ENCODE results near the gene TBC1D13.
"Not testable (repeated sequence)": the region's sequence is repeated elsewhere in the genome, so short reads cannot be mapped to it uniquely, and the experiment has no call there.

TBC1D13 gene

GRCh38 chr9:128771094-128771721 lies 15.8 kb upstream of the TBC1D13 start:
- H3K27me3 Mint-ChIP-seq, result no peaks in the 10 kb centered on the region
- H3K4me3 Mint-ChIP-seq, result peak overlapping the region; percentile 96
- peaks cover 4% of the 10 kb centered on the region for H3K9me3 Mint-ChIP-seq
- ATAC-seq (ENCODE audit: low read depth) (peak; percentile 12), DNase-seq (ENCODE audit: low spot score in 2 of 2) (peak in 1 of 2 donors; percentile 16)
- peak overlapping the region; percentile 97 for H3K27ac Mint-ChIP-seq
- peaks cover 30% of the 10 kb centered on the region for H3K4me1 Mint-ChIP-seq
- peaks cover 13% of the 10 kb centered on the region for H3K36me3 Mint-ChIP-seq

- peaks cover 30% of the 10 kb centered on the region for H3K4me1 Mint-ChIP-seq
- H3K36me3 Mint-ChIP-seq, result peaks cover 13% of the 10 kb centered on the region
- DNase-seq (ENCODE audit: low spot score in 2 of 2) (peak; percentile 92 to 98), ATAC-seq (ENCODE audit: low read depth) (peak; percentile 92)
- peak within 1 kb of the TSS; percentile 96 for H3K4me3 Mint-ChIP-seq
- peaks cover 4% of the 10 kb centered on the region for H3K9me3 Mint-ChIP-seq
- H3K27me3 Mint-ChIP-seq, result no peaks in the 10 kb centered on the region
- peak within 1 kb of the TSS; percentile 97 for H3K27ac Mint-ChIP-seq
Observed at GRCh38 chr9:128771745-128772519, 15.1 kb upstream of the TBC1D13 start, which contains the start of gene ZER1. Gene ZER1 (minus strand): TSS chr9:128771927. CDS start chr9:128755565, 16,362 bp downstream.

DNA sequence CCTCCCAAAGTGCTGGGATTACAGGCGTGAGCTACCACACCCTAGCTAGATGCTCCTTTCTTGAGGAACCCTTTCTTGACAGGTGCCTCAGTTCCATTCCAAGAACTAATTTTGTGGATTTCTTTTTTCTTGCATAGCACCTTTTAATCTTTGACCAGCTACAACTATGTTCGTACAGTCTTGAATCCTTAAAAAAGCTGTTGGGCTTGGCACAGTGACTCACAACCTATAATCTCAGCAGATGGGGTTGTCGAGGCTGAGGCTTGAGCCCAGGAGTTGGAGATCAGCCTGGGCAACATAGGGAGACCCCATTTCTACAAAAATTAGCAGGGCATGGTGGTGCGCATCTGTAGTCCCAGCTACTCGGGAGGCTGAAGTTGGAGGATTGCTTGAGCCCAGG lies 14.0 kb upstream of the TBC1D13 start:
- Mint-ChIP-seq H3K9me3 (peaks cover 4% of the 10 kb centered on the region), H3K4me1 (peaks cover 24% of the 10 kb centered on the region), H3K4me3 (peak overlapping the region; percentile 51), H3K27ac (no peak overlapping the region), H3K27me3 (no peaks in the 10 kb centered on the region), H3K36me3 (peaks cover 9% of the 10 kb centered on the region)
- no peak for ATAC-seq (ENCODE audit: low read depth)
- DNase-seq (ENCODE audit: low spot score in 2 of 2), result no peak

- Mint-ChIP-seq H3K4me1 (peaks cover 16% of the 10 kb centered on the region), H3K27ac (no peak overlapping the region)
Observed at GRCh38 chr9:128774804-128775203, 12.2 kb upstream of the TBC1D13 start.

DNA sequence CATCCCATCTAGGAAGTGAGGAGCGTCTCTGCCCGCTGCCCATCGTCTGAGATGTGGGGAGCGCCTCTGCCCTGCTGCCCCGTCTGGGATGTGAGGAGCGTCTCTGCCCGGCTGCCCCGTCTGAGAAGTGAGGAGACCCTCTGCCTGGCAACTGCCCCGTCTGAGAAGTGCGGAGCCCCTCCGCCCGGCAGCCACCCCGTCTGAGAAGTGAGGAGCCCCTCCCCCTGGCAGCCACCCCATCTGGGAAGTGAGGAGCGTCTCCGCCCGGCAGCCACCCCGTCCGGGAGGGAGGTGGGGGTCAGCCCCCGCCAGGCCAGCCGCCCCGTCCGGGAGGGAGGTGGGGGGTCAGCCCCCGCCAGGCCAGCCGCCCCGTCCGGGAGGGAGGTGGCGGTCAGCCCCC lies 7.0 kb upstream of the TBC1D13 start:
- not testable (repeated sequence) for H3K27ac Mint-ChIP-seq, H3K4me1 Mint-ChIP-seq

More at GRCh38 chr9:128774804-128775203, 12.2 kb upstream of the TBC1D13 start:
- no peaks in the 10 kb centered on the region for H3K27me3 Mint-ChIP-seq
- peaks cover 4% of the 10 kb centered on the region for H3K9me3 Mint-ChIP-seq
- no peak for DNase-seq (ENCODE audit: low spot score in 2 of 2)
- H3K36me3 Mint-ChIP-seq, result peaks cover 9% of the 10 kb centered on the region
- H3K4me3 Mint-ChIP-seq, result no peak overlapping the region
- ATAC-seq (ENCODE audit: low read depth), result no peak

GRCh38 chr9:128781187-128782070 lies 5.6 kb upstream of the TBC1D13 start:
- ATAC-seq (ENCODE audit: low read depth) (peak; percentile 29), DNase-seq (ENCODE audit: low spot score in 2 of 2) (no peak)
- no peak overlapping the region for H3K27ac Mint-ChIP-seq
- no peaks in the 10 kb centered on the region for H3K27me3 Mint-ChIP-seq
- peaks cover 7% of the 10 kb centered on the region for H3K4me1 Mint-ChIP-seq
- H3K36me3 Mint-ChIP-seq, result no peaks in the 10 kb centered on the region
- H3K9me3 Mint-ChIP-seq, result peaks cover 2% of the 10 kb centered on the region
- H3K4me3 Mint-ChIP-seq, result no peak overlapping the region

More for the DNA sequence above, 7.0 kb upstream of the TBC1D13 start:
- not testable (repeated sequence) for H3K36me3 Mint-ChIP-seq; ATAC-seq (ENCODE audit: low read depth); H3K9me3 Mint-ChIP-seq; H3K27me3 Mint-ChIP-seq; H3K4me3 Mint-ChIP-seq; DNase-seq (ENCODE audit: low spot score in 2 of 2)

DNA sequence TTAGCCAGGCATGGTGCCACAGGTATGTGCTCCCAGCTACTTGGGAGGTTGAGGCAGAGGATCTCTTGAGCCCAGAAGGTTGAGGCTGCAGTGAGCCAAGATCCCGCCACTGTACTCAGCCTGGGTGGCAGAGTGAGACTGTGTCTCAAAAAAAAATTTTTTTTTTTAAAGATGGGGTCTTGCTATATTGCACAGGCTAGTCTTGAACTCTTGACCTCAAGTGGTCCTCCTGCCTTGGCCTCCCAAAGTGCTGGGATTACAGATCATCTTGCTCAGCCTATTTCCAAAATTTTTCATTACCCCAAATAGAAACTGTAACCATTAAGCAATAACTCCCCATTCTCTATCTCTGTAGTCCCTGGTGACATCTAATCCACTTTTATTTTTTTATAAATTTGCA lies 4.4 kb upstream of the TBC1D13 start:
- DNase-seq (ENCODE audit: low spot score in 2 of 2), result no peak
- H3K4me3 Mint-ChIP-seq, result no peak overlapping the region
- H3K27ac Mint-ChIP-seq, result no peak overlapping the region
- H3K36me3 Mint-ChIP-seq, result no peaks in the 10 kb centered on the region
- peaks cover 10% of the 10 kb centered on the region for H3K4me1 Mint-ChIP-seq
- no peak for ATAC-seq (ENCODE audit: low read depth)
- H3K27me3 Mint-ChIP-seq, result no peaks in the 10 kb centered on the region
- H3K9me3 Mint-ChIP-seq, result peaks cover 2% of the 10 kb centered on the region

- no peak overlapping the region for H3K27ac Mint-ChIP-seq
- H3K9me3 Mint-ChIP-seq, result peaks cover 2% of the 10 kb centered on the region
Observed at GRCh38 chr9:128785427-128785826, 1.6 kb upstream of the TBC1D13 start.

GRCh38 chr9:128787659-128788058 lies 606 bp downstream of the TBC1D13 start:
- Mint-ChIP-seq H3K4me3 (peak overlapping the region; percentile 100), H3K27me3 (no peaks in the 10 kb centered on the region), H3K36me3 (peaks cover 8% of the 10 kb centered on the region), H3K27ac (peak overlapping the region; percentile 96), H3K9me3 (no peaks in the 10 kb centered on the region), H3K4me1 (peaks cover 12% of the 10 kb centered on the region)
- DNase-seq (ENCODE audit: low spot score in 2 of 2), result no peak
- ATAC-seq (ENCODE audit: low read depth), result no peak

More at GRCh38 chr9:128785427-128785826, 1.6 kb upstream of the TBC1D13 start:
- no peak for DNase-seq (ENCODE audit: low spot score in 2 of 2)
- Mint-ChIP-seq H3K4me3 (no peak overlapping the region), H3K27me3 (no peaks in the 10 kb centered on the region), H3K36me3 (no peaks in the 10 kb centered on the region), H3K4me1 (peaks cover 15% of the 10 kb centered on the region)
- ATAC-seq (ENCODE audit: low read depth), result no peak

- Mint-ChIP-seq H3K9me3 (no peaks in the 10 kb centered on the region), H3K27ac (peak overlapping the region; percentile 96), H3K4me3 (peak overlapping the region; percentile 100), H3K27me3 (no peaks in the 10 kb centered on the region), H3K36me3 (peaks cover 14% of the 10 kb centered on the region), H3K4me1 (peaks cover 8% of the 10 kb centered on the region)
- ATAC-seq (ENCODE audit: low read depth), result no peak
- DNase-seq (ENCODE audit: low spot score in 2 of 2), result no peak
Observed at GRCh38 chr9:128788445-128788844, 1.4 kb downstream of the TBC1D13 start.

GRCh38 chr9:128790536-128790935 lies 3.5 kb downstream of the TBC1D13 start:
- Mint-ChIP-seq H3K27me3 (no peaks in the 10 kb centered on the region), H3K9me3 (no peaks in the 10 kb centered on the region), H3K4me3 (no peak overlapping the region), H3K36me3 (peaks cover 17% of the 10 kb centered on the region), H3K4me1 (peaks cover 8% of the 10 kb centered on the region), H3K27ac (no peak overlapping the region)
- ATAC-seq (ENCODE audit: low read depth) (no peak), DNase-seq (ENCODE audit: low spot score in 2 of 2) (no peak)

GRCh38 chr9:128792134-128792533 lies 5.1 kb downstream of the TBC1D13 start:
- no peaks in the 10 kb centered on the region for H3K9me3 Mint-ChIP-seq

GRCh38 chr9:128792978-128793686 lies 6.1 kb downstream of the TBC1D13 start:
- Mint-ChIP-seq H3K9me3 (no peaks in the 10 kb centered on the region), H3K4me1 (no peaks in the 10 kb centered on the region), H3K27me3 (no peaks in the 10 kb centered on the region), H3K36me3 (peaks cover 22% of the 10 kb centered on the region), H3K4me3 (no peak overlapping the region), H3K27ac (no peak overlapping the region)
- DNase-seq (ENCODE audit: low spot score in 2 of 2) (no peak), ATAC-seq (ENCODE audit: low read depth) (no peak)

More at GRCh38 chr9:128792134-128792533, 5.1 kb downstream of the TBC1D13 start:
- DNase-seq (ENCODE audit: low spot score in 2 of 2) (no peak), ATAC-seq (ENCODE audit: low read depth) (no peak)
- H3K4me3 Mint-ChIP-seq, result no peak overlapping the region
- peaks cover 8% of the 10 kb centered on the region for H3K4me1 Mint-ChIP-seq
- peaks cover 18% of the 10 kb centered on the region for H3K36me3 Mint-ChIP-seq
- H3K27me3 Mint-ChIP-seq, result no peaks in the 10 kb centered on the region
- no peak overlapping the region for H3K27ac Mint-ChIP-seq

All from memory B cell (primary cell).